GM18873 (cell line): Measurements from ENCODE around the gene CTF1.
"Not testable (repeated sequence)": the region's sequence is repeated elsewhere in the genome, so short reads cannot be mapped to it uniquely, and the experiment has no call there.

Experiments
- ATAC-seq: cut with Tn5 transposase; IDR thresholded peaks from one replicate; pipeline ENCODE4 v1.9.1; 2021; ENCODE audit warnings: mild to moderate bottlenecking, moderate library complexity, moderate number of reproducible peaks; ENCODE audit not compliant: unreplicated experiment, low FRiP score

CTF1 gene, protein sequence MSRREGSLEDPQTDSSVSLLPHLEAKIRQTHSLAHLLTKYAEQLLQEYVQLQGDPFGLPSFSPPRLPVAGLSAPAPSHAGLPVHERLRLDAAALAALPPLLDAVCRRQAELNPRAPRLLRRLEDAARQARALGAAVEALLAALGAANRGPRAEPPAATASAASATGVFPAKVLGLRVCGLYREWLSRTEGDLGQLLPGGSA

DNA sequence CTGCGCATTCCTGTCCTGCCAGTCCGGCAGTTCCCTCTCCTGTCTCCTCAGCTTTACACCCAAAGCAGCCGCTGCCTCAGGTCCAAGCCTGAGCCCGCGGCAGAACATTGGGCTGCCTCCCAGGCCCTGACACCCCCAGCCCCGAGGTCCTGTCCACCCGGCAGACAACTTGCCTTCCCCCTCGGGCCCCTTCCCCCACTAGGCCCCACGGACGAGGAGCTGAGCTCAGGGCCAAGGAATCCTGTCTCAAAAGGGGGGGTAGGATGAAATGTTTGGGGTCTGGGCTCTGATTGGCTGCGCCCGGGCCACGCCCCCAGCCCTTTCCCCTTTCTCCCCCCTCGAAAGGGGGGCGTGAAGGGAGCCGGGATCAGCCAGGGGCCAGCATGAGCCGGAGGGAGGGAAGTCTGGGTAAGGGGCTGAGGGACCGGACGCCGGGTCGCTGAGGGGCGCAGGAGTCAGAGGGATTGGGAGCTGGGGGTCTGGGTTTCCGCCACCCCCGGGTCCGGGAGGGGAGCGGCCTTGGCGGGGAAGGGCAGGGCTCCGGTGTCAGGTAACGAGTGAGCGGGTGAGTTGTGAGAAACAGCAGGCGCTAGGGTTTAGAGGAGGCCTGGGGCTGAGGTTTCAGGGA is at the start of gene CTF1:
Gene CTF1 (plus strand): TSS at position 354 of the 628 bp plus-strand sequence. CDS start 30 bp downstream, at position 384.
- no peak for ATAC-seq

DNA sequence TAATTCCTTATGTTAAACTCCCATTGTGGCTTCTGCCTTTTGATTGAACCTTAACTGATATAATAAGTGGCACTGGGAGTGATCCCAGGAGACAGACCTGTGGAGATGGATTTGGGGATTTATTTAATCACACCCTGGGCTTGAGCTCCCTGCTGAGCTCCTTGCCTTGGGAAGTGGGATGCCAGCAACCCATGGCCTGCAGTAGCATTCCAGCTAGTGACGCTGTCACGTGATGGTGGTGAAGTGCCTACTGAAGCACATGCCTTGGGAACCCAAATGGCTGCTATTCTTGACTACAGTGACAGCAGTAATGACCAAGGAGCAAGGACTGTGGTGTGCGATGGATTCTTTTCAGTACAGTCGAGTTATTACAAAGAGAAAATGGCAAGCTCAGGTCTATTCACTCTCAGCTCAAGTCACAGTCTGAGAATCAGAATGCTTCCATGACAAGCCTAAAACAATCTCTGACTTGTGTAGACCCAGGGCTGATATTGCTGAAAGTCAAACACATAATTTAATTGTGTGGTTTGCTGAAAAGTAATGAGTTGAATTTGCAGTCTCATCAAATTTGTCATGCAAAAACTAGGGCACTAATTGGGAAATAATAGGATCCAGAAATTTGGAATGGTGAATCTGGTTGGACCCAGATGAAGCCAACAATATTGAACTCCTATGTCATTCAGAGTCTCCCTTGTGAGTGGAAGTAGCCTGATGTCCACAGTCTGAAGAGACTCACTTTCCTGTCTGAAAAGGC is 49.6 kb upstream of the CTF1 start:
- no peak for ATAC-seq

DNA sequence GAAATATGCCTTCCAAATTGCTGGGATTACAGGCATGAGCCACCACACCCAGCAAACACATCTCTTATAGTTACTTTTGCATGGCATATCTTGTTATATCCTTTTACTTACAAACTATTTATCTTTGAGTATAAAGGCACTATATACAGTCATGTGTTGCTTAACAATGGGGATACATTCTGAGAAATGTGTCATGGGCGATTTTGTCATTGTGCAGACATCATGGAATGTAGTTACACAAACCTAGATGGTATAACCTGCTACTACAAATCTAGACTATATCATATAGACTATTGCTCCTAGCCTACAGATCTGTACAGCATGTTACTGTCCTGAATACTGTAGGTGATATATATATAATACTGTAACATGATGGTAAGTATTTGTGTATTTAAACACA is 46.2 kb upstream of the CTF1 start:
- ATAC-seq, result no peak

DNA sequence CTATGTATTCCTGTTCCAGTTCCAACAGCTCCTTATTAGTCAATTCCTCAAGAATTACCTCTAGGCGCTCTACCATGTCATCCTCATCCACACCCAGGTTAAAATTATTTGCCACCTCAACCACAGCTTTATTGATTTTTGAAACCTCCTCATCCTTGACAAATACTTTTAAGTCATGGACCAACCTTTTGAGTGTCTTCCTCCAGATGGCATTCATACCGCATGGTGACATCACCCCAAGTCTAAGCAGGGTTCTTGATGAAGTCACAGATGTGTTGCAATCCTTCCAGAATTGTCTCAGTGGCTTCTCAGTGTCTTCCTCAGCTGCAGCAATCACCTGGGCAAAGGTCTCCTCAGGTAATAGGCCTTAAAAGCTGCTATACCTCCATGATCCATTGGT is 42.7 kb upstream of the CTF1 start:
- ATAC-seq, result no peak

DNA sequence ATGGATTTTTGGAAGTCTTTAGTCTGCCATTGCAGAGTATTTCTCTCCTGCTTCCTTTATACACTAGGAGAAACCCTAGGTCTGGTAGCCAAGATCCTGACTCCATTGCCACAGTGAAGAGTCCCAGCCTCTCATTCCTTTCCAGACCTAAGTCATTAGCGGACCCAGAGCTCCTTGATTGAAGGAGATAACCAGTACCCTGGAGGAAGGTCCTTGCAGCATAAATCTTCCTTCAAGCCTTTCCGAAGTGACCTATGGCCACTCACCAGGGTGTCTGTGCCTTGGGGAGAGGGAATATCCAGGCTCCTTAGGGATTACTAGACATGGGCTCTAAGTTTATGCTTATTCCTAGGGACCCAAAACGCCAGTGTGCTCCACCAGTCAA is 38.3 kb upstream of the CTF1 start:
- ATAC-seq, result no peak

DNA sequence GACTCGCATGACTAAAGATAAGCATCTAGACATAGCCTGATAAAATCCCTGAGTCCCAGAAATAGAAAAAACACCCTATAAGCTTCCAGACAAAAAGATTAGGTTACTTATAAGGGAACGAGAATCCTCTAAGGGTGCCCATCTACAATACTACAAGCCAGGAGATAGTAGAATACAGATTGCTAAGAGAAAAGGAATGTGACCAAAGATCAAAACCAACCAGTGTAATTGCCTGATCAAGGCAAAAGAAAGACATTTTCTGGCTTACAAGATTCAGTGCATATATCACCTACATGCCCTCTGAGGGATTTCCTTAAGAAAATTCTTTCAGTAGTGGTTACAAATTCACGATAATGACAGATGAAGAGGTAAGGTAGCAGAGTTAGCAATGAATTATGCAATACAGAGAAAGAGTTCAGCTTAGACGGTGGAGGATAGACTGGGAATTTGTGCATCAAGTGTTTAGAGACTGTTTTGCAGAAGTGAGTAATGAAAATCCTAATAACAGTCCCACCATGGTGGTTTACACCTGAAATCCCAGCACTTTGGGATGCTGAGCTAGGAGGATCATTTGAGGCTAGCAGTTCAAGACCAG is 37.5 kb upstream of the CTF1 start:
- ATAC-seq, result no peak

DNA sequence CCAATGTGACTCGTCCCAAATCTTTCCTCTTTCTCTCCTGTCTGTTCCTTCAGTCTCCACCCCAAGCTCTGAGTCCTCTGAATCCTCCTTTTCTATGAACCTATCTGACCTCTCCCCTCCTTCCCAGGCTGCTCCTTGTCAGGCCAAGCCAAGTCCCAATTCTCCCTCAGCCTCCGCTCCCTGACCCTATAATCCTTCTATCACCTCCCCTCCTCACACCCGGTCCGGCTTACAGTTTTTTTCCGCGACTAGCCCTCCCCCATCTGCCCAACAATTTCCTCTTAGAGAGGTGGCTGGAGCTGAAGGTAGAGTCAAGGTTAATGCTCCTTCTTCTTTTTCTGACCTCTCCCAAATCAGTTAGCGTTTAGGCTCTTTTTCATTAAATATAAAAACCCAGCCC is 35.7 kb upstream of the CTF1 start:
- not testable (repeated sequence) for ATAC-seq

DNA sequence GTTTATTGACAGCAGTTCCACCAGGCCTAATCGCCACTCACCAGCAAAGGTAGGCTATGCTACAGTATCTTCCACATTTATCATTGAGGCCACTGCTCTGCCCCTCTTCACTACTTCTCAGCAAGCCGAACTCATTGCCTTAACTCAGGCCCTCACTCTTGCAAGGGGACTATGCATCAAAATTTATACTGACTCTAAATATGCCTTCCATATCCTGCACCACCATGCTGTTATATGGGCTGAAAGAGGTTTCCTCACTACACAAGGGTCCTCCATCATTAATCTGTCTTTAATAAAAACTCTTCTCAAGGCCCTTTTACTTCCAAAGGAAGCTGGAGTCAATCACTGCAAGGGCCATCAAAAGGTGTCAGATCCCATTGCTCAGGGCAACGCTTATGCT is 33.2 kb upstream of the CTF1 start:
- not testable (repeated sequence) for ATAC-seq

DNA sequence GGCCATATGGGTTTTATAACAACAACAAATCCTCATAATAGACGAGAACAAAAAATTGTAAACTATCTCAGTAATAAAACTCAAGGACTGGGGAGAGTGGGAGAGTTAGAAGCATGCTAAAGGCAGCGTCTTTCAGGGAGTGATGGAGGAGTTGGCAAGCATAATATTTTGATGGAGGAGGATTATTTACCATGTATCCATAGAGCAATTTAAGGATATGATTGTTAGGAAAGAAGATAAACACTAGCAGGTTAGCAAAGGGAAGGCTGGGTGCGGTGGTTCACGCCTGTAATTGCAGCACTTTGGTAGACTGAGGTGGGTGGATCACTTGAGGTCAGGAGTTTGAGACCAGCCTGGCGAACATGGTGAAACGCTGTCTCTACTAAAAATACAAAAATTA is 30.4 kb upstream of the CTF1 start:
- ATAC-seq, result no peak

DNA sequence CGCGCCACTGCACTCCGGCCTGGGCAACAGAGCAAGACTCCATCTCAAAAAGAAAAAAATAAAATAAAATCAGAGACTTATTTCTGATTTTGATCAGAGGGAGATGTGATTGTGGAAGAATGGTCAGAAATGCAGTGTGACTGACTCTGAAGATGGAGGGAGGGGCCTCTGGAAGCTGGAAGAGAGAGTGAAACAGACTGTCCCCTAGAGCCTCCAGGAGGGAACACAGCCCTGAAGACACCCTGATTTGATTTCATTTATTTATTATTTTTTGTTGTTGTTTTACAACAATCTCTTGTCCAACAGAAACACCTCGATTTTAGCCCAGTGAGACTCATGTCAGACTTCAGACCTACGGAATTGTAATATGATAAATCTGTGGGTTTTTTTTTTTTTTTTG is 28.7 kb upstream of the CTF1 start:
- no peak for ATAC-seq

DNA sequence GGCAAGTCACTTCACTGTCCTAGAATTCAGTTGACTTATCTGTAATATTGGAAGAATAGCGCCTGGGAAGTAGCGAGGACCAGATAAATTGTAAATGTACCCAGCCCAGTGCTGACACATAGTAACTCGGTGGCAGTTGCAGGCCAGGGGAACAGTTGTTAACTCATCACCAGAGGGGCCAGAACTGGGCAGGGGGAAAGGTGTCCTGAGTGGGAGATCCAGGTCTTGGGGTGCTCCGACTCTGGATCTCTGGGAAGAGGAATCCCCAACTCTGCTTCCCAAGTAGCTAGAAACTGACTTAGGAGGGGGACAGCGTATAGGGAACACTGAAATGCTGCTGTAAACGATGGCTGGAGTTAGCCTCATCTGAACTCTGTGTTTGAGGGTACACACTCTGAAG is 25.5 kb upstream of the CTF1 start:
- no peak for ATAC-seq

DNA sequence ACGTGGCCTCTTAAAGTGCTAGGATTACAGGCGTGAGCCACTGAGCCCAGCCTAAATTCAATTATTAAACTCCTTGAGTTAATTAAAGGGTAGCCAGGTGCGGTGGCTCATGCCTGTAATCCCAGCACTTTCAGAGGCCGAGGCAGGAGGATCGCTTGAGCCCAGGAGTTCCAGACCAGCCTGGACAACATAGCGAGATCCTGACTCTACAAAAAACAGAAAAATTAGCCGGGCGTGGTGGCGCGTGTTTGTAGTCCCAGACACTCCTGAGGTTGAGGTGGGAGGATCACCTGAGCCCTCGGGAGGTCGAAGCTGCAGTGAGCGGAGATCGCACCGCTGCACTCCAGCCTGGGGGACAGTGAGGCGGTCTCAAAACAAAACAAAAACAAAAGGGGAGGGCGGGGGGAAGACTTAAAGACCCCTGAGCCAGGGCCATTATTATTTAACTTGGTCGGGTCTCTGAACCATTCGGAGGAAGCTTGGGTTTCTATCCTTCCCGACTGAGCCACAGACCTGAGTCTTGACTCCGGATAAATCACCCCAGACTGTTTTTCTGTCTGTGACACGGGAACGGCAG is 22.1 kb upstream of the CTF1 start:
- no peak for ATAC-seq

DNA sequence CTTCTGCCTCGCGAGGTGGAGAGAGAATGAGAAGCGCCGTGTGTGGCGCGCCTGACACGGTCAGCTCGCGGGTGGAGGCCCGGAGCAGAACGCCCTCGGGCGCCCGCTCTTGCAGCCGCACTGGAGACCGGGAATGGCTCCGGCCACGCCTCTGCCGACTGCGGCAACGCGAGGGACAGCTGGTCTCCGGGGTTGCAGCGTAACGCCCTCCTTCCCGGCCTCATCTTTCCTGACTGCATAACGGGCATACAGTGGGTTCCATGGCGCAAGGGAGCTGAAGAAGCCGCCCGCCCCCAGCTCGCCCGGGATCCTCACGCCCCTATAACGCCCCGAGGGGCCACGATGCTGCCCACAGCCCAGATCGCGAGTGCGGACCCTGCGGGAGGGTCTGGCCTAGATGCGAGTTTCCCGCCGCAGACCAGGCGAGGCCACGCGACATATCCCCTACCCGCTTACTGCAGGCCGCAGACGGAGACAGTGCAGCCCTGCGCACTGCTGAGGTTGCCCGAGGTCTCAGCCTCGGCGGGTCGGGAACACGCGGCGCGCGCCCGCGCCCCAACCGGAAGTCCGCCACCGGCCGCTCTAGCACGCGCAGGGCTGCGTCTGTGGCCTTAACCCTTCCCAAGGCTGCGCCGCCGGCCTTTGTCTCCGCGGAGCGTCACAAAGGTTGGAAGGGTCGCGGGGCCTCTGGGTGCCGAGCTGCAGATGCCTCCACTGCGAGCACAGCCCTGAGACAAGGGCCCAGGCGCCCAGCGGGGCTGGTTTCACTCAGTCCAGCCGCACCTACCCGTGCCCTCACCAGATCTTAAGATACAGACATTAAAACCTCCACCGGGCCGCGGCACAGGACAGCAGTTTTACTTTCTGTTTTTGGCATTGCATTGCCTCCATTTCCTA is 21.3 kb upstream of the CTF1 start:
- ATAC-seq, result peak; percentile 67

DNA sequence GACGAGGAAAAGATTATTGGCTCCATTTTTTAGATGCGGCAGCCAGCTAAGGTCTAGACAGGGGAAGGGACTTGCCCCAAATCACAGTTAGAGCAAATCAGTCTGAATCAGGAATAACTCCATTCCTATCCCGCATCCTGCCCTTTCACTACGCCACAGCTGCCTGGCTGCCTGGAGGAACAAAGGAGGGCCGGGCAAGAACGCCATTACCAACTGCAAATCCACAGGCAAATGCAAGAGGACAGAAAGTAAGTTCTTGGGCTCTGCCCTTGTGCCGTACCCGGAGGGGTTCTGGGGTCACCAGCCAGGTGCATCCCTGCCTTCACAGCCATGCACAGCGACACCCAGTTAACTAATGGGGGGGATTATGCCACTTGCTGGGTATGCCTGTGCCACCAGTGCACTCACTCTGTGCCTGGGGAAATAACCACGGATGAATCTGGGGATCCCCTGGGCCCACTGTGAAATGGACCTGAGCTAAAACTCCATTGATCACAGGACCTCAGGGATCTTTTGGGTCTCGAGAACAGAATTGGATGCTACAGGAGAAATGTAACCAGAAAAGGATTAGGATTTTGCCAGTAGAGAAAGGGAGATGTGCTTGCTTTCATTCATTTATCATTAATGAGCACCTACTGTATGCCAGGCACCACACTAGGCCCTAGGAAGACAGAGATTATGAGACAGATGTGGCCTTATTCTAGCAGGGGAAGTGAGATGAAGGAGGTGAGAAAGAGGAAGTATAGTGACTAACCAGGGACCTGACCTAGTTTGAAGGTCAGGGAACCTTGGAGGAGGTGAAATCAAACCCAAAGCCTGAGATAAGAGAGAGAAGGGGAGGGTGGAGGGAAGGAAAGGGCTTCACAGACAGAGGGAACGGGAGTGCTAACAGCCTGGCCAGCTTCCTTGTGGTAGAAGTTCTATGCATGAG is 20.3 kb upstream of the CTF1 start:
- ATAC-seq, result peak; percentile 11

DNA sequence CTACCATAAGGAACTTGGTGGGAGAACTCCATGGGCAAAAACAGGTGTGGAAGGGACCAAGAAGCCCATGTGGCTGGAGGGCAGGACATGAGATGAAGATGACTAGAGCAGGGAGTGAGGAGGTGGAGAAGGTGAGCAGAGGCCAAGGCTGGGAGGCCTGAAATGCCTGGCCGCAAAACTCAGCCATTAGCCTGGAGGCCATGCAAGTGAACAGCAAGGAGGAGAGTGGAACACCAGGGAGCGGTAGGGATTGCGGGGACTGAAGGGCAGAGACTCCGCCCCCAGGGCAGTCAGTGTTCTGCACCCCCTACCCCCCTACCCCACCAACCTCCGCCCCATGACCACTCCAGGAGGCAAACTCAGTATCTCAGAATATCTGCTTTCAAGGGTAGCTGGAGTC is 19.5 kb upstream of the CTF1 start:
- ATAC-seq, result no peak

DNA sequence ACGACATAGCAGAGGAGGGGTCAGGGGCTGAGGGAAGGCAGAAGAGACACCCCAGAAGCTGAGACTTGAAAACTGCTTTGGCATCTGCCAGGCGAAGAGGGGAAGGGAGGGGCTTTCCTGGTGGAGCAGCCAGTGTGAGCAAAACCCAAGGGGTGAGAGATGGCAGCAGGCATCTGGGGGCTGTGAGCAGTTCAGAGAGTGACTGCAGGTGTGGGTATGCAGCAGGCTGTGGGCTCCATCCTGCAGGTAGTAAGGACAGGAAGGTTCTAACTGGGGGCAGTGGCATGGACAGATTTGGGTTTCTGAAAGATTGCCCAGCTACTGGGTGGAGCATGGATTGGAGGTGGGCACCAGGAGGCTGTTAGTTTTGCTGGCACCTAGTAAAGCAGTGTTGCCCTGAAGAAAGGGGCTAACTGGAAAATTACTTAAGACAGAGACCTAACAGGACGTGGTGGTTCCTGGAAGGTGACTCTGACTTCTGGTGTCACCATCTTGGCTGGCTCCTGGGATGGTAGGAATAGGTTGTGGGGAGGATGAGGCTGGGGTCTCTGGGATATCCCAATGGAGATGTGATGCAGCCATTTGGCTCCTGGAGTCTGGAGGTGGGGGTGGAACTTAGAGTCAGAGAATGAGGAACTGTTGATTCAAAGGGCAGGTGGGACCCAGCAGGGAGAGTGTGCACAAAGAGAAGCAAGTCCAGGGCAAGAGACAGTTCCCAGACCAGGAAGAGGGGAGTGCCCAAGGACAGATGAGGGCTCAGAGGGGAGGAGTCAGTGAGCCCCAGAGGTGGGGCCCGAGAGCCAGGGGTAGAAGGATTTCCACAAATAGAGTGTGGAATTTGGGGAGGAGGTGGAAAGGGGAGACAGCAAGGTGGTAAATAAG is 13.7 kb upstream of the CTF1 start:
- no peak for ATAC-seq

DNA sequence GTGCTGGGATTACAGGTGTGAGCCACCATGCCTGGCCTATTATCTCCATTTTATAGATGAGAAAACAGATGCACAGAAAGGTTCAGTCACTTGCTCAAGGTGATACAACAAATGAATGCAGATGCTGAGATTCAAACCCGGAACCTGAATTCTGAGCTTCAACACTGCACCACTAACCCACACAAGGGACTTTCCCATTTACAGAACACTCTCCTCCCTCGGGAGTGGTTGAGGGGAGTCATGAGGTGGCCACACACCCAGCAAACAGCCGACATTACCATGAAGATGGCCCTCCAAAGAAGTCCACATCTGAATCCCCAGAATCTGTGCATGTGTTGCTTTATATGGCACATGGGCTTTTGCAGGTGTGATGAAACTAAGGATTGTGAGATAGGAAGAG is 11.7 kb upstream of the CTF1 start:
- ATAC-seq, result no peak

DNA sequence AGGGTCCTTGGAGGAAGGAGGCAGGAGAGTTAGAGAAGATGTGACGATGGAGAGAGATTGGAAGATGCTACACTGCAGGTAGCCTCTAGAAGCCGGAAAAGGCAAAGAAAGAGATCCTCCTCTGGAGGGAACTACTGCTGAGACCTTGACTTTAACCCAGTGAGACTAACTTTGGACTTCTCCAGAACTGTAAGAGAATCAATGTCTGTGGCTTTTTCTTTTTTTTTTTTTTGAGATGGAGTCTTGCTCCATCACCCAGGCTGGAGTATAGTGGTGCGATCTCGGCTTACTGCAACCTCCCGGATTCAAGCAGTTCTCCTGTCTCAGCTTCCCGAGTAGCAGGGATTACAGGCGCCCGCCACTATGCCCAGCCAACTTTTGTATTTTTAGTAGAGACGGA is 11.2 kb upstream of the CTF1 start:
- no peak for ATAC-seq
